Measurements from ENCODE around the gene TANC2. TPM values are rescaled to one million over a fixed set of nuclear protein-coding genes. Genes with fewer than 3 reads are reported as not detected.

The TANC2 gene
- total RNA-seq, 1 donor from 2014 or later = 31.1 TPM

DNA sequence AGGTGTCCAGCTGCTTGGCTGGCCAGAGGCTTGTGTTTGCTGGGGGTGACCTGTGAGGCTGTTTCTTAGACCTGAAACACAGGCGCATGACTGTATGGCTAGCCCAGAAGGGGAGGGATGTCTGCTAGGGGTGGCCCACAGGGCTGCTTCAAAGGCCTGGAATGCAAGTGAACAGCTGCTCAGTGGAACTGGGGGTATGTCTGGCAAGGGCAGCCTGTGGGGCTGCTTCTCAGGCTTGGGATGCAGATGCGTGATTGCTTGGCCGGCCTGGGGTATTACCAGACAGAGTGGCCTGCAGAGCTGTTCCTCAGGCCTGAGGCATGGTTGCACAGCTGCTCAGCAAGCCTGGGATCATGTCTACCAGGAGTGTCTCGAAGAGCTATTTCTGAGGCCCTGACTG is 20.5 kb downstream of the TANC2 start:
- no peak overlapping the region for H3K4me3 ChIP-seq (ENCODE audit: low read depth, low read length)
- no peak for DNase-seq (ENCODE audit: low read depth)
- TF ChIP-seq, protein P1, sequence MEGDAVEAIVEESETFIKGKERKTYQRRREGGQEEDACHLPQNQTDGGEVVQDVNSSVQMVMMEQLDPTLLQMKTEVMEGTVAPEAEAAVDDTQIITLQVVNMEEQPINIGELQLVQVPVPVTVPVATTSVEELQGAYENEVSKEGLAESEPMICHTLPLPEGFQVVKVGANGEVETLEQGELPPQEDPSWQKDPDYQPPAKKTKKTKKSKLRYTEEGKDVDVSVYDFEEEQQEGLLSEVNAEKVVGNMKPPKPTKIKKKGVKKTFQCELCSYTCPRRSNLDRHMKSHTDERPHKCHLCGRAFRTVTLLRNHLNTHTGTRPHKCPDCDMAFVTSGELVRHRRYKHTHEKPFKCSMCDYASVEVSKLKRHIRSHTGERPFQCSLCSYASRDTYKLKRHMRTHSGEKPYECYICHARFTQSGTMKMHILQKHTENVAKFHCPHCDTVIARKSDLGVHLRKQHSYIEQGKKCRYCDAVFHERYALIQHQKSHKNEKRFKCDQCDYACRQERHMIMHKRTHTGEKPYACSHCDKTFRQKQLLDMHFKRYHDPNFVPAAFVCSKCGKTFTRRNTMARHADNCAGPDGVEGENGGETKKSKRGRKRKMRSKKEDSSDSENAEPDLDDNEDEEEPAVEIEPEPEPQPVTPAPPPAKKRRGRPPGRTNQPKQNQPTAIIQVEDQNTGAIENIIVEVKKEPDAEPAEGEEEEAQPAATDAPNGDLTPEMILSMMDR (conservative IDR thresholded peaks at IDR 0.05; ENCODE audit: low read depth, low read length) = no peak

DNA sequence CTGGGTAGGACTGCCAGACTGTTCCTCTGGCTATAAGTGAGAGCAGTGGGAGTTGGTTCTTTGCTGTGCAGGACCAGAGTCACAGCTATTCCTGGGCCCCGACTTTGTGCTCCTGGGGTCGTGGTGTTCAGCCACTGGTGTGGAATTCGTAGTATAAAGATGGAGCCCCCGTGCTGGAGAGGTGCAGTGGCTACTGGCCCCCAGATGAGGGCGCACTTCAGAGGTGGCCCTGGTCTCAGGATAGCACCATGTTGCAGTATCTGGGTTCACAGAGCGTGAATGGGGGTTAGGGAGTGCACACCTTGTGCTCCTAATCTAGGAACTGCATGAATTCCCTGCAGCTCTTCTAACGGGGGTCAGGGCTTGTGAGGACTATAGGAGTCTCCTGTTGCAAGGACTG is 21.1 kb downstream of the TANC2 start:
- H3K4me3 ChIP-seq (ENCODE audit: low read depth, low read length) = no peak overlapping the region
- TF ChIP-seq, protein P1 (conservative IDR thresholded peaks at IDR 0.05; ENCODE audit: low read depth, low read length) = peak; percentile 52
- DNase-seq (ENCODE audit: low read depth) = no peak

DNA sequence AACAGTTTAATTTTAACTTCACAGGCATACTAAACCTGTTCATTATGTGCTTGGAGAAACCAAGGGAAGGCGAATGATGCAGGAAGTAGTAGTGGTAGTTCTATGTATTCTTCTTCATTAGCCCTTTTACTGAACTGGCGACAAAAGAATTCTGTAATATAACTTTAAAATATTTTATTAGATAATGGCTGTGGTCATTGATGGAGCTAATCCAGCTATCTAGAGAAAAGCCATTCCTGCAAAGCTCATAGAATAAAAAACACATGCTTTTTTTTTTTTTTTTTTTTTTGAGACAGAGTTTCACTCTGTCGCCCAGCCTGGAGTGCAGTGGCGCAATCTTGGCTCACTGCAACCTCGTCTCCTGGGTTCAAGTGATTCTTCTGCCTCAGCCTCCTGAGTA is 23.5 kb downstream of the TANC2 start:
- H3K4me3 ChIP-seq (ENCODE audit: low read depth, low read length) = no peak overlapping the region
- TF ChIP-seq, protein P1 (conservative IDR thresholded peaks at IDR 0.05; ENCODE audit: low read depth, low read length) = no peak
- DNase-seq (ENCODE audit: low read depth) = no peak

DNA sequence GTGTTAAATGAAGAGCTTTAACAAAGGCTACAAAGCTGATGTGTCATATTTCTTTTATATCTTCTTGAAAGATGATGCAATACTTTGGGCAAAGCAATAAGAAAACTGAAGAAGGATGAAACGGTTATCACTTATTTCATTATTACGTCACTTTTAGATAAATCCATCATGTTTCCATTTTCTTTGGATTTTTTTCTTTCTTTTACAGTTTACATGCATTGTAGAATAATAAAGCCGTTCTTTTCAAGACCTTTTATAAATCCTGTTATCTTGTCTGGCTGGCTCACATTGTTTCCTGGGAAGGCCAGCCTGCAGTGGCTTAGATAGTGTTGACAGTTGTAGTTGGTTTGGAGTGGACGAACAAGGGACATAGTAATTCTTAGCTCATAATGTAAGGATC is 28.9 kb downstream of the TANC2 start:
- TF ChIP-seq, protein P1 (conservative IDR thresholded peaks at IDR 0.05; ENCODE audit: low read depth, low read length) = no peak
- H3K4me3 ChIP-seq (ENCODE audit: low read depth, low read length) = no peak overlapping the region
- no peak for DNase-seq (ENCODE audit: low read depth)

DNA sequence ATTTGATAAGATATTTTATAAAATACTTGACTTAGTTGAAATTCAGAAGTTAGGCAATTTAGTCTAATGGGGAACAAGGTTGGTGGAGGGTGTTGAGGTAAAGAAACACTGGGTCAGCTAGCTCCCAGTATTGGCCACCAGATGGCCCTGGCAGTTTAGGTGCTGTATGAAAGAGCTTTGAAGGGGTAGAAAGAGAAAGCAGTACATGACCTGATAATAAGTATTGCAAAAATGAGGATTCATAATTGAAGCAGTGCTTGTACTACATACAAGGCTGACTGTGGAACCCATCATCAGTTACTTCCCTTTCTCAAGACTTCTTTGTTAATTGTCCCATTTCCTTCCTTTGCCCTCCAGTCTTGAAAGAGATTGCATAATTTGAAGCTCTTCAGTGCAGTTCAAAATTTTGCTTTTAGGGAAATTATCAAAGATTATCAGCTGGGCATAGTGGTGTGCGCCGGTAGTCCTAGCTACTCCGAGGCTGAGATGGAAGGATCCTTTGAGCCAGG is 29.4 kb downstream of the TANC2 start:
- TF ChIP-seq, protein P1 (conservative IDR thresholded peaks at IDR 0.05; ENCODE audit: low read depth, low read length) = peak; percentile 82
- H3K4me3 ChIP-seq (ENCODE audit: low read depth, low read length) = no peak overlapping the region
- no peak for DNase-seq (ENCODE audit: low read depth)

DNA sequence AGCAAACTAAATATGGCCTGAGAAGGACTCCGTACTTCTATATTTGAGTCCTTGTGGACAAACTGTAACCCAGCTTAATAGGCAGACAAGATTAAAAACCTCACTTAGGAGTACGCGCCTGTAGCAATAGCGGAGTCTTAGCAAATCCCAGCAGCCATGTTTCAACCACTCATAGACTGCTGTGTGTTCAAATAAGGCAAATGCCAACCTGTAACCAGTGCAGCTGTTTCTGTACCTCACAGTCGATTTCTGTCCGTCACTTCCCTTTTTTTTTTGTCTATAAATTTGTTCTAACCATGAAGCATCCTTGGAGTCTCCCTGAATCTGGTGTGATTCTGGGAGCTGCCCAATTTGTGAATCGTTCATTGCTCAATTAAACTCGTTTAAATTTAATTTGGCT is 30.2 kb downstream of the TANC2 start:
- TF ChIP-seq, protein P1 (conservative IDR thresholded peaks at IDR 0.05; ENCODE audit: low read depth, low read length) = no peak
- DNase-seq (ENCODE audit: low read depth) = no peak
- H3K4me3 ChIP-seq (ENCODE audit: low read depth, low read length) = no peak overlapping the region

DNA sequence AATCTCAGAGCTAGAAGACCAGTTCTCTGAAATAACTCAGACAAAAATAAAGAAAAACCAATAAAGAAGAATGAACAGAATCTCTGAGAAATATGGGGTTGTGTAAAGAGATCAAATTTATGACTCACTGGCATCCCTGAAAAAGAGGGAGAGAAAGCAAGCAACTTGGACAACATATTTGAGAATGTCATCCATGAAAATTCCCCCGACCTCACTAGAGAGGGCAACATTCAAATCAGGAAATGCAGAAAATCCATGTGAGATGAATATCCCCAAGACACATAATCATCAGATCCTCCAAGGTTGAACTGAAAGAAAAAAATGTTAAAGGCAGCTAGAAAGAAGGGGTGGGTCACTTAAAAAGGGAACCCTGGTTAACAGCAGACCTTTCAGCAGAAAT is 32.1 kb downstream of the TANC2 start:
- H3K4me3 ChIP-seq (ENCODE audit: low read depth, low read length) = no peak overlapping the region
- TF ChIP-seq, protein P1 (conservative IDR thresholded peaks at IDR 0.05; ENCODE audit: low read depth, low read length) = no peak
- DNase-seq (ENCODE audit: low read depth) = no peak

Data from epithelial cell of proximal tubule (primary cell).